Retinal pigment epithelial cell (primary cell): ENCODE results near the gene RELL2.
A peak's percentile ranks its signal among the peaks of the same experiment; 100 is the strongest.

Experiments
- DNase-seq: peaks from one replicate; pipeline ENCODE4 v3.0.0-alpha.2; 2010; ENCODE audit warnings: low read depth
- H3K4me3 ChIP-seq: 2 replicates; pipeline ENCODE4 v1.5.1; 2011; ENCODE audit warnings: mild to moderate bottlenecking, low read length, control low read depth, moderate library complexity
- TF ChIP-seq, protein P1 (sequence below): conservative IDR thresholded peaks from 2 replicates; pipeline ENCODE4 v1.5.1; 2011; ENCODE audit warnings: low read depth, low read length, control low read depth, inconsistent platforms

The RELL2 gene

DNA sequence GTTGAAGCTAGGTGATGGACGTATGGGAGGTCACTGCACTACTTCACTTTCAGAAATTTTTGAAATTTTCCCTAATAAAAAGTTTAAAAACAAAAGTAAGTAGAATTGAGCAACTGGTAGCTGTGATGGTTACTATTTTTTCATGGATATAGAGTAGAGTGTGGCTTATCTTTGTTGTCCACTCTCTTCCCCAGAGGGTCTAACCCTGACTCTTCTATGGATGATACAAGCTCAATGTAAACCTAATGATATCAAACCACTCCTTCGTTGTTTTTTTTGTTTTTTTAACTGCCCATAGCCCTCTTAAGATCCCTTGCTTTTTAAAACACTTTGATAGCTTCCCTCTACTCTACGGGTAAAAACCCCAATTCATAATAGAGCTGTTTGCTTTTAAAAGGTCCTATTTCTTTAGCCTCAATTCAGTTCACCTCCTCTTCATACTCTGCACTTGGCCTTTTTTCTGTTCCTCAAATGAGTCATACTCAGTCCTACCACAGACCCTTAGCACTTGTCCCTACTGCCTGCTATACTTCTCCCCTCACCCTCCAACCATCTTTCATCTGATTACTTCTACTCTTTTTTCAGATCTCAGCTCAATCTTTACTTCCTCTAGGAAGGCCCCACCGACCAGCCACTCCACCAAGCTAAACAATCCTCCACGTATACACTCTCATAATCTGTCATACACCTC, 2.8 kb upstream of the RELL2 start:
- TF ChIP-seq, protein P1, sequence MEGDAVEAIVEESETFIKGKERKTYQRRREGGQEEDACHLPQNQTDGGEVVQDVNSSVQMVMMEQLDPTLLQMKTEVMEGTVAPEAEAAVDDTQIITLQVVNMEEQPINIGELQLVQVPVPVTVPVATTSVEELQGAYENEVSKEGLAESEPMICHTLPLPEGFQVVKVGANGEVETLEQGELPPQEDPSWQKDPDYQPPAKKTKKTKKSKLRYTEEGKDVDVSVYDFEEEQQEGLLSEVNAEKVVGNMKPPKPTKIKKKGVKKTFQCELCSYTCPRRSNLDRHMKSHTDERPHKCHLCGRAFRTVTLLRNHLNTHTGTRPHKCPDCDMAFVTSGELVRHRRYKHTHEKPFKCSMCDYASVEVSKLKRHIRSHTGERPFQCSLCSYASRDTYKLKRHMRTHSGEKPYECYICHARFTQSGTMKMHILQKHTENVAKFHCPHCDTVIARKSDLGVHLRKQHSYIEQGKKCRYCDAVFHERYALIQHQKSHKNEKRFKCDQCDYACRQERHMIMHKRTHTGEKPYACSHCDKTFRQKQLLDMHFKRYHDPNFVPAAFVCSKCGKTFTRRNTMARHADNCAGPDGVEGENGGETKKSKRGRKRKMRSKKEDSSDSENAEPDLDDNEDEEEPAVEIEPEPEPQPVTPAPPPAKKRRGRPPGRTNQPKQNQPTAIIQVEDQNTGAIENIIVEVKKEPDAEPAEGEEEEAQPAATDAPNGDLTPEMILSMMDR: no peak
- DNase-seq: no peak

DNA sequence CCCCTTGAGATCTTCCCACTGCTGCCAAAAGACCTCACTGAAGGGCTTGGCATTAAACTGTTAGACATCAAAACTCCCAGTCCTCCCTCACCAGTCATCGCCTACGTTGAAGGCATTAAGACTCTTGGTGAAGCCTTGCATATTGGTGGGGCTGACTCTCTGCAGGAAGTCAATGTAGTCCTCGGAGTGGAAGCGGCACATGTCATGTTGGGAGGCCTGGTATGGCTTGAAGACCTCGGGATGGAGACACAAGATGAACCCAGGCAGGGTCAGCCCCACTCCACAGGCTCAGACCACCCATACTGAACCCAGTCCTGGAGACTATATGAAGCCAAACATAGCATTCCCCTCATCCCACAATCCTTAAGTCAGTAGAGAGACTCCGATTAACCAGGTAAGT, 2.1 kb upstream of the RELL2 start:
- TF ChIP-seq, protein P1: no peak
- H3K4me3 ChIP-seq: no peak overlapping the region
- no peak for DNase-seq

More for the DNA sequence above, 2.8 kb upstream of the RELL2 start:
- no peak overlapping the region for H3K4me3 ChIP-seq

DNA sequence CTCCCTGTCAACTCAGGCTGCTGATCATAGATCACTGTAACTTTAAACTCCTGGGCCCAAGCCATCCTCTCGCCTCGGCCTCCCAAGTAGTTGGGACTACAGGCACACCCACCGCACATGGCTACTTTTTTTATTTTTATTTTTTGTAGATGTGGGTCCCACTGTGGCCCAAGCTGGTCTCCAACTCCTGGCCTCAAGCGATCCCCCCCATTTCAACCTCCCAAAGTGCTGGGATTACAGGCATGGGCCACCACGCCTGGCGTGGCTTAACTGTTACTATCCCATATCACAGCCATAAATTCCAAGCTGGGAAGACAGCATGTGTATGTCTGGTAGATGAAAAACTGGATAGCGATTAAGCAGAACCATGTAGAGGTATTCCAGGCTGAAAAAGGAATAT, 1.2 kb upstream of the RELL2 start:
- TF ChIP-seq, protein P1: no peak
- DNase-seq: no peak

DNA sequence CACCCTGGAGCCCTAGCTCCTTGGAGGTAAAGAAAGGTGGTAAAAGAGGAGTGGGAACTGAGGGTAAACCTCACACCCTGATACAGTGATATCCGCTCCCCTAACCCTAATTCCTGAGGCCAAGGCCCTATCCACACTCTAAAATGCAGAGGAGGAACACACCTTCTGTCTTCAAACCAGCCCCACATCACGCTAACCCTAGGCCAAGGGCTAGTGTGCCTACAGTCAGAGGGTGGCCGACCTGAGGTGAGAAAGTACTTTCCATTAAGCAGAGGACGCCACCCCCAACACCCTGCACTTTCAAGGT, 738 bp upstream of the RELL2 start:
- TF ChIP-seq, protein P1: no peak
- peak overlapping the region; percentile 99 for H3K4me3 ChIP-seq
- DNase-seq: no peak

More for the DNA sequence above, 1.2 kb upstream of the RELL2 start:
- peak overlapping the region; percentile 99 for H3K4me3 ChIP-seq

DNA sequence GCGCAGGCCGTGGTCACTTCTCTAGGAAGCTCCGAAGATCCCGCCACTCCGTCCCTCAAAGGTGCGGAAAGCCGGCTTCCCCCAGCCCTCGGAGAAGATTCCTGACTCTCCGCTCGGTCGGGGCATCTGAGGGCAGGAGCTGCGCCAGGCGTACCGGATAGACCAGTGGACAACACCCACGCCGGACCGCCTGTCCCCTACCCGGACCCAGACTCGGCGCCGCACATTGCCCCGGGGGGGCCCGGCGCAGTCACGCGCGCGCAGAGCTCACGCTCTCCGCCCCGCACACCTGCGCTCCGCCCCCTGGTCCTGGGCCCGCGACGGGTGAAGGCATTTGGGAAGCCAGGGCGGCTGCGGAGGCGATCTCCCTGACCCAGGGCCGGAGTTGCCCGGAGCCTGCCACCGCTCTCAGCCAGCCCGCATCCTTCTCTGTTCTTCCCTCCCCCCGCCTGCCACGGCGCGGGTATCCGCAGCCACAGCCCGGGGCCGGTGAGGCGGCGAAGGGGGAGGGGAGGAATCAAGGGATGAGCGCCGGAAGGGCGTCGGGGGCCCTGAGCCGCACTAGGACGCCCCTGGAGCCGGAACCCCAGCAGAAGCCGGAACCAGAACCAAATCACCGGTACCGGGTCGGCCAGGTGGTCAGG, 448 bp downstream of the RELL2 start:
- TF ChIP-seq, protein P1: no peak
- DNase-seq: no peak
- H3K4me3 ChIP-seq: peak overlapping the region; percentile 99

DNA sequence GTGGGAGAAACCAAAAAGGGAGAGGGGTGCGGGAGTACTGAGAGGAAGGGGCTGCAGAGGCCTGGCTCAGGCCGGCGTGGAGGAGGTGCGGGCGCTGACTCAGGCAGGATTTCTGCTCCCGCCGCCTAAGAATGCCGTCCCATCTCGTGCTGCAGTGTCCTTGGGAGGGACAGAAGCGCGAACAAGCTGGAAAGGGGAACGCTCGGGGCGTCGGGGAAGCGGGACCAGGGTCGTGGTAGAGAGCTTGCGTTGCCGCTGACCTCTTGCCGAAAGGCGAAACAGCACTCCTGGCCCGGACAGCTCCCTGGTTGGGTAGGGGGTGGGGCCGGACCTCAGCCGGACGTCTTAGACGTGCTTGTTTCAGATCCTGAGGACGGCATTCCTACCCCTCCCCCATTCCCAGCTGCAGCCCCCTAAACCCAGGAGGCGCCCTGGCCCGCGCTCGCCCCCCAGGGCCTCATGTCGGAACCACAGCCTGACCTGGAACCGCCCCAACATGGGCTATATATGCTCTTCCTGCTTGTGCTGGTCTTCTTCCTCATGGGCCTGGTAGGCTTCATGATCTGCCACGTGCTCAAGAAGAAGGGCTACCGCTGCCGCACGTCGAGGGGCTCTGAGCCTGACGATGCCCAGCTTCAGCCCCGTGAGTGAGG, 1.1 kb downstream of the RELL2 start:
- TF ChIP-seq, protein P1: peak; percentile 34
- peak overlapping the region; percentile 99 for H3K4me3 ChIP-seq
- no peak for DNase-seq
